Skeletal muscle cell (primary cell): Measurements from ENCODE around the gene OR6J1.

Experiments used
- DNase-seq: peaks from one replicate; pipeline ENCODE4 v3.0.0-alpha.2; 2010; ENCODE audit warnings: low read depth
- H3K4me3 ChIP-seq: 2 replicates; pipeline ENCODE4 v1.5.1; 2011; ENCODE audit warnings: low read depth, mild to moderate bottlenecking, control low read depth, low read length, moderate library complexity

Gene OR6J1

GRCh38 chr14:22613736-22614239, 30.4 kb downstream of the OR6J1 start:
- no peak for DNase-seq
- no peak overlapping the region for H3K4me3 ChIP-seq

GRCh38 chr14:22613106-22613695, 31.0 kb downstream of the OR6J1 start:
- no peak overlapping the region for H3K4me3 ChIP-seq
- DNase-seq = no peak

- DNase-seq = no peak
- no peak overlapping the region for H3K4me3 ChIP-seq
Observed at GRCh38 chr14:22610931-22611330, 33.2 kb downstream of the OR6J1 start.

GRCh38 chr14:22607291-22607690, 36.9 kb downstream of the OR6J1 start:
- no peak overlapping the region for H3K4me3 ChIP-seq
- DNase-seq = no peak

GRCh38 chr14:22606380-22606779, 37.8 kb downstream of the OR6J1 start:
- H3K4me3 ChIP-seq = no peak overlapping the region
- no peak for DNase-seq

GRCh38 chr14:22602862-22603261, 41.3 kb downstream of the OR6J1 start:
- no peak overlapping the region for H3K4me3 ChIP-seq
- DNase-seq = no peak

GRCh38 chr14:22601996-22602395, 42.2 kb downstream of the OR6J1 start:
- H3K4me3 ChIP-seq = no peak overlapping the region
- no peak for DNase-seq

- DNase-seq = no peak
- no peak overlapping the region for H3K4me3 ChIP-seq
Observed at GRCh38 chr14:22601456-22601855, 42.7 kb downstream of the OR6J1 start.

GRCh38 chr14:22600027-22600426, 44.1 kb downstream of the OR6J1 start:
- H3K4me3 ChIP-seq = no peak overlapping the region
- no peak for DNase-seq

- DNase-seq = no peak
- peak overlapping the region; percentile 80 for H3K4me3 ChIP-seq
Observed at GRCh38 chr14:22599349-22599748, 44.8 kb downstream of the OR6J1 start.

- H3K4me3 ChIP-seq = peak overlapping the region; percentile 80
- no peak for DNase-seq
Observed at GRCh38 chr14:22598896-22599244, 45.3 kb downstream of the OR6J1 start.

GRCh38 chr14:22598099-22598895, 45.9 kb downstream of the OR6J1 start, which contains the start of gene ABHD4:
Gene ABHD4 (plus strand): TSS chr14:22598300. CDS start chr14:22598307, 7 bp downstream.
- H3K4me3 ChIP-seq = peak within 1 kb of the TSS; percentile 80
- no peak for DNase-seq

GRCh38 chr14:22597771-22598098, 46.4 kb downstream of the OR6J1 start:
- DNase-seq = no peak
- H3K4me3 ChIP-seq = peak overlapping the region; percentile 80

- no peak overlapping the region for H3K4me3 ChIP-seq
- no peak for DNase-seq
Observed at GRCh38 chr14:22597265-22597664, 46.9 kb downstream of the OR6J1 start.

- no peak for DNase-seq
- no peak overlapping the region for H3K4me3 ChIP-seq
Observed at GRCh38 chr14:22596354-22596879, 47.7 kb downstream of the OR6J1 start.

GRCh38 chr14:22594156-22594716, 49.9 kb downstream of the OR6J1 start:
- no peak overlapping the region for H3K4me3 ChIP-seq
- no peak for DNase-seq

- no peak for DNase-seq
- no peak overlapping the region for H3K4me3 ChIP-seq
Observed at GRCh38 chr14:22593601-22594000, 50.6 kb downstream of the OR6J1 start.

GRCh38 chr14:22593189-22593588, 51.0 kb downstream of the OR6J1 start:
- H3K4me3 ChIP-seq = no peak overlapping the region
- no peak for DNase-seq

- peak; percentile 98 for DNase-seq
- H3K4me3 ChIP-seq = peak within 1 kb of the TSS; percentile 96
Observed at GRCh38 chr14:22589096-22589839, 54.9 kb downstream of the OR6J1 start, which contains the start of gene DAD1. Gene DAD1 (minus strand): TSS chr14:22589224. CDS start chr14:22589157, 67 bp downstream.
